Dorsolateral prefrontal cortex (tissue), 118 donors: Measurements from ENCODE around the gene SQSTM1. TPM values are rescaled to one million over a fixed set of nuclear protein-coding genes. Genes with fewer than 3 reads are reported as not detected.

Experiments used
- microRNA-seq, 43 experiments: library from miRNA; unstranded; fragments of <30 nt; microRNA quantifications; one replicate each; pipeline ENCODE4 v1.2.0, GENCODE V29; 2022
- total RNA-seq, 120 experiments: library from RNA; stranded (reverse); gene quantifications; one replicate each; pipeline versions ENCODE4 v1.2.3 to v1.2.4, GENCODE V29; 2022

SQSTM1 gene
- total RNA-seq, 120 experiments from 2014 or later, result 241 to 437 (median 288) TPM

Small RNAs within 50 kb of the gene (microRNA-seq; reads per million reads assigned to microRNA genes)
- gene MIR1229, result 11.4 to 86.2 (median 22.4) reads per million in 43 experiments

Other genes with a start within 250 kb of the SQSTM1 start
- 100 to 1,000 TPM; 242 to 469 (median 329) TPM for gene HNRNPH1, start 197.2 kb upstream of the SQSTM1 start, total RNA-seq
- gene CBY3, start 139.9 kb upstream of the SQSTM1 start, total RNA-seq, result 1 to 10 TPM in 1 of 120 experiments, under 1 TPM in 3, not detected in 116; 0.63 to 1.0 (median 0.76) TPM
- gene CANX, start 121.9 kb upstream of the SQSTM1 start, total RNA-seq, result 100 to 1,000 TPM; 347 to 585 (median 447) TPM
- gene MAML1, start 88.1 kb upstream of the SQSTM1 start, total RNA-seq, result 10 to 100 TPM; 17.4 to 42.6 (median 27.4) TPM
- 10 to 100 TPM in 42 of 120 experiments, 1 to 10 TPM in 78; 3.6 to 17.8 (median 8.8) TPM for gene LTC4S, start 26.9 kb upstream of the SQSTM1 start, total RNA-seq
- 100 to 1,000 TPM in 3 of 120 experiments, 10 to 100 TPM in 117; 46.9 to 108 (median 65.7) TPM for gene MGAT4B, start 14.0 kb upstream of the SQSTM1 start, total RNA-seq
- 100 to 1,000 TPM in 5 of 120 experiments, 10 to 100 TPM in 115; 44.7 to 119 (median 74.4) TPM for gene MRNIP, start 37.9 kb downstream of the SQSTM1 start, total RNA-seq
- gene TBC1D9B, start 87.0 kb downstream of the SQSTM1 start, total RNA-seq, result 100 to 1,000 TPM; 127 to 231 (median 166) TPM